Measurements from ENCODE around the gene NOC4L.
A peak's percentile ranks its signal among the peaks of the same experiment; 100 is the strongest.

The NOC4L gene

DNA sequence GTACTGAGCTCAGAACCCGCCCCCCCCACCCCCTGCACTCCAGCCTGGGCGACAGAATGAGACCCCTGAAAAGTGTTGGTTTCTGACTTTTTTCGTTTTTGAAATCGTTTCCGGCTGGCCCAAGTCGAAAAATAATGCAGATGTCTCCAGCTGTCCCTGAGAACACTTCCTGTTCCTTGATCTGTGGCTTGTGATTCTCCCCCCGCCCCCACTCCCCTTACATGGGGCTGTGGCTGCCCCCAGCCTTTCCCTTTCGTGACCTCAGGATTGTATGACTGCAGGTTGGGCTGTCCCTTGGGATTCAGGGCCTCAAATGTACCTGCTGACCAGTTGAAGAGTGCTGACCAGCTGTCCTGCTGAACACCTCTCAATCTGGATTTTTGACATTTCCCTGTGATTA is 34.1 kb downstream of the NOC4L start:
- no peaks in the 10 kb centered on the region for H3K9me3 Mint-ChIP-seq
- H3K4me1 Mint-ChIP-seq (ENCODE audit: low read depth), result peaks cover 9% of the 10 kb centered on the region
- peaks cover 28% of the 10 kb centered on the region for H3K27me3 Mint-ChIP-seq
- no peaks in the 10 kb centered on the region for H3K36me3 Mint-ChIP-seq (ENCODE audit: low read depth)
- H3K27ac Mint-ChIP-seq, result peak overlapping the region; percentile 34
- H3K4me3 Mint-ChIP-seq, result peak overlapping the region; percentile 4
- intact Hi-C loops (cut with micrococcal nuclease), result no loop called here

DNA sequence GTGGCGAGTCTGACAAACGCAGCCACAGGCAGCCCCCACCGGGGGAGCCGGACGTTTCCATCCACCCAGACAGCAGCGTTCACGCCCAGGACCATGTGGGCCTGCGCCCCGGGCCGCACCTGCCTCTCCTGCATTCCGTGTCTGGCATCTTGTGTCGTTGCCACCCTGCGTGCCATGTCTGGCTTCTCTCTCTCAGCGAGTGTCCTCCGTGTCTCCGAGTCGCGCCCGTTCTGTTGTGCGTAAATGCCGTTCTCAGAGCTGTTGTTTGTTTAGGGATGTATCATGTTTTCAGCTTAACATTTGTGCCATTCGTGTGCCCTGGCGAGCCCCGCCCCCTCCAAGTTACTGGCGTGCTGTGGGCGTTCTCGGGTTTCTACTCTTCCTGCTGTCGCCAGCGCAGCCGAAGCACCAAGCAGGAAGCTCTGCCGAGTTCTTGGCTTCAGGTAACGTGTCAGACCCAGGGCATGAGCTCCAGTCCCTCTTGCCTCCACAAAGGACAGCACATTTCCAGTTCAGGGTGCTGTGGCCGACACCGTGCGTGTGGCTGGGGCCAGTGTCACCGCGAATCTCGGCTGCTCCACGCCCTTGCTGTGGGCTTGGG is 34.6 kb downstream of the NOC4L start:
- H3K36me3 Mint-ChIP-seq (ENCODE audit: low read depth), result no peaks in the 10 kb centered on the region
- peaks cover 26% of the 10 kb centered on the region for H3K27me3 Mint-ChIP-seq
- intact Hi-C loops (cut with micrococcal nuclease), result no loop called here
- H3K9me3 Mint-ChIP-seq, result no peaks in the 10 kb centered on the region
- peak overlapping the region; percentile 34 for H3K27ac Mint-ChIP-seq
- peaks cover 9% of the 10 kb centered on the region for H3K4me1 Mint-ChIP-seq (ENCODE audit: low read depth)
- H3K4me3 Mint-ChIP-seq, result no peak overlapping the region

- H3K36me3 Mint-ChIP-seq (ENCODE audit: low read depth), result no peaks in the 10 kb centered on the region
- intact Hi-C loops (cut with micrococcal nuclease), result no loop called here
- no peak overlapping the region for H3K4me3 Mint-ChIP-seq
- H3K27me3 Mint-ChIP-seq, result peaks cover 28% of the 10 kb centered on the region
- H3K4me1 Mint-ChIP-seq (ENCODE audit: low read depth), result peaks cover 9% of the 10 kb centered on the region
- no peaks in the 10 kb centered on the region for H3K9me3 Mint-ChIP-seq
- H3K27ac Mint-ChIP-seq, result no peak overlapping the region
These were observed 35.4 kb downstream of the NOC4L start for GRCh38 chr12:132179431-132180362.

DNA sequence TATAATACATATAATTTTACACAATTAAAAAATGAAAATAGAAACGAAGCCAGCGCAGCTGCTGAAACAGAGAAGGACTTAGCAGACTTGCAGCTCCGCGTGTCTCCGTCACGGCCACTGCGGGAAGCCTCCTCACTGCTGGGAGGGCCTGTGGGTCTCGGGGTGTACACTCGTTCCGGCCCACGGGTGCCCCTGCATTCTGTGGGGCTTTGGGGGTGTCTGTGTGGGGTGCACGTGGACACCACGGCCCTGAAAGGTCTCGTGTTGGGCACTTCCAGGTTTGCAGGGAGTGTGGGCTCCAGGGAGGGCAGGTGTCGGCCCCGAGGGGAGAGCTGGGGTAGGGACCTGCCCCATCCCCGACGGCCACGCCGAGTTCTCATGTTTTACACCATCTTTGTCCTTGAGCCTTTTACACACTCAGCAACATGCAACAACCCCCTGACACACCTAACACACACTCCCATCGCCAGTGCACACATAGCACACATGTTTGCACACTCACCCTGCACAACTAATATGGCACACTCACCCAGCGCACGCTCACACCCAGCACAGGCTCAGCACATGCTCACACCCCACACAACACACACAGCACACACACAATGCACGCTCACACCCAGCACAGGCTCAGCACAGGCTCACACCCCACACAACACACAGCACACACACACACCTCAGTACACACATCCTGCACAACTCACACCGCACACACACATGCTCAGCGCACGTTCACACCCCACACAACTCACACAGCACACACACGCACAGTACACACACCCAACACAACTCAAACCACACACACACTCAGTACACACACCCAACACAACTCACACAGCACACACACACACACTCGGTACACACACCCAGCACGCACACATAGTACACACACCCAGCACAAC is 36.6 kb downstream of the NOC4L start:
- no peaks in the 10 kb centered on the region for H3K36me3 Mint-ChIP-seq (ENCODE audit: low read depth)
- intact Hi-C loops (cut with micrococcal nuclease), result no loop called here
- H3K4me1 Mint-ChIP-seq (ENCODE audit: low read depth), result peaks cover 12% of the 10 kb centered on the region
- no peak overlapping the region for H3K27ac Mint-ChIP-seq
- no peaks in the 10 kb centered on the region for H3K9me3 Mint-ChIP-seq
- peaks cover 36% of the 10 kb centered on the region for H3K27me3 Mint-ChIP-seq
- no peak overlapping the region for H3K4me3 Mint-ChIP-seq

DNA sequence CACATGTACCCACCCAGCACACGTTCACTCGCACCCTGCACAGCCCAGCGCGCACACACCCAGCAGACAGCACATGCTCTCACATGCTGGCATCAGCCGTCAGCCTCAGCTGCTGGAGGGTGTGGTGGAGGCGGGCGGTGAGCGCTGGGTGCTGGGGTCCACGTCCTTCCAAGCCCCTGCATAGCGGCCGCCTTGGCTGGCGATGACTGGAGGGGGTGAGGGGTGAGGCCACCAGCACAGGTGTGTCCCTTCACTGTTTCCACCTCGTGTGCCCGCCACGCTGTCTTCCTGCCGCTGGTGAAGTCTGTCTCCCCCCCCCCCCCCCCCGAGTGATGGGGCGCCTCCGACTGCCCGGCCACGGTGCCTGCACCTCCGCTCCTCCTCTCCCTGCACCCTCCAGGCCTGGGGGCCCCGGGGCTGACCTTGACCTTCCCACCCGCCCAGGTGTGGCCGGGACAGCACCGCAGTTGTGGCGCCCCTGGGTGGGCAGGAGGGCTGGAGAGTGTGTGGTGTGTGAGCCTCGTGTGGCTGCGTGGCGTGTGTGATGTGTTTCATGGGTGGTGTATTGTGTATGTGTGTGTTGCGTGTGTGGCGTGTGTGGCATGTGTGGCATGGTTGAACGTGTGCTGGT is 37.4 kb downstream of the NOC4L start:
- H3K4me3 Mint-ChIP-seq, result no peak overlapping the region
- peaks cover 42% of the 10 kb centered on the region for H3K27me3 Mint-ChIP-seq
- no peaks in the 10 kb centered on the region for H3K9me3 Mint-ChIP-seq
- H3K36me3 Mint-ChIP-seq (ENCODE audit: low read depth), result no peaks in the 10 kb centered on the region
- intact Hi-C loops (cut with micrococcal nuclease), result no loop called here
- H3K27ac Mint-ChIP-seq, result no peak overlapping the region
- H3K4me1 Mint-ChIP-seq (ENCODE audit: low read depth), result peaks cover 20% of the 10 kb centered on the region

DNA sequence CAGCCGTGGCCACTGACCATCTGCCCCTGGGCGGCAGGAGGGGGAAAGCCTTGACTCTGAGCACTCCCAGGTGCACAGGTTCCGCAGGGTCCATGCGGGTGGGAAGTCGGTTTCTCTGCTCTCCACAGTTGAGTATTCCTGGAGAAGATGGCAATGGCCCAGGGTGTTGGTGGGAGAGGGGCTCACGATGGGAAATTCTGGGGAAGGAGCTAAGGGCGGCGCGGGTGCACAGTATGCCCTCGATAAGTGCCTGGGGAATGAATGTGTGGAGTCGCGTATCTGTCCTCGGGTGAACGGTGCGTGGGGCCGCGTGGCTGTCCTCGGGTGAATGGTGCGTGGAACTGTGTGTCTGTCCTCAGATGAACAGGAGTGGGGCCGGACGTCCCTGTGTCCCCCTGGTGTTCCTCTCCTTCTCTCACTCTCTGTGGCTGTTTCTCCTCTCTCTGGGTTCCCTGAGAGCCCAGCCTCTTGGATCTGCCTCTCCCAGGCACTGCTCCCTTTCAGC is 38.0 kb downstream of the NOC4L start:
- peaks cover 2% of the 10 kb centered on the region for H3K36me3 Mint-ChIP-seq (ENCODE audit: low read depth)
- H3K27ac Mint-ChIP-seq, result no peak overlapping the region
- no peaks in the 10 kb centered on the region for H3K9me3 Mint-ChIP-seq
- H3K4me3 Mint-ChIP-seq, result no peak overlapping the region
- peaks cover 47% of the 10 kb centered on the region for H3K27me3 Mint-ChIP-seq
- peaks cover 26% of the 10 kb centered on the region for H3K4me1 Mint-ChIP-seq (ENCODE audit: low read depth)
- intact Hi-C loops (cut with micrococcal nuclease), result no loop called here

GRCh38 chr12:132182711-132183365 is 38.6 kb downstream of the NOC4L start:
- Mint-ChIP-seq H3K4me1 (ENCODE audit: low read depth) (peaks cover 32% of the 10 kb centered on the region), H3K9me3 (no peaks in the 10 kb centered on the region), H3K27ac (no peak overlapping the region), H3K27me3 (peaks cover 53% of the 10 kb centered on the region), H3K4me3 (no peak overlapping the region), H3K36me3 (ENCODE audit: low read depth) (peaks cover 6% of the 10 kb centered on the region)
- intact Hi-C loops (cut with micrococcal nuclease), result no loop called here

DNA sequence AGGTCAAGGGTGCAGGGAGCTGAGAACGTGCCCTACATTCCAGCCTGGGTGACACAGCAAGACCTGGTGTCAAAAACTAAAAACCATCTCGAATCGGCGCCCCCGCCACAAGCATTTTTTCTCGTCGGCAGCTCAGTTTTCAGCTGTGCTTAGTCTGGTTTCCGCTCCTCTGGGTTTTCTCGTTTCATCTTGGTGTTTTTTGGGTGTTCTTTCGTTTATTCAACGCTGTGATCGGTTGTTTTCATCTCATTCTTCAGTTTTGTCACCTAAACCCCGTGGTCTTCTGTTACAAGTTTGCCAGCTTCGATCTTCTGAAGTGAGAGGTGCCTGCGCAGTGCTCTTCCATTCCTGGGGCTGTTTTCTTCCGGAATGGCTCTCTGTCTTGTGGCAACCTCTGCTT is 41.4 kb downstream of the NOC4L start:
- Mint-ChIP-seq H3K27me3 (peaks cover 65% of the 10 kb centered on the region), H3K4me3 (peak overlapping the region; percentile 69), H3K9me3 (no peaks in the 10 kb centered on the region), H3K36me3 (ENCODE audit: low read depth) (peaks cover 14% of the 10 kb centered on the region), H3K27ac (peak overlapping the region; percentile 70), H3K4me1 (ENCODE audit: low read depth) (peaks cover 49% of the 10 kb centered on the region)
- intact Hi-C loops (cut with micrococcal nuclease), result no loop called here

GRCh38 chr12:132186208-132186856 is 42.1 kb downstream of the NOC4L start:
- Mint-ChIP-seq H3K4me3 (peak overlapping the region; percentile 69), H3K36me3 (ENCODE audit: low read depth) (peaks cover 14% of the 10 kb centered on the region), H3K27ac (peak overlapping the region; percentile 70), H3K4me1 (ENCODE audit: low read depth) (peaks cover 49% of the 10 kb centered on the region), H3K27me3 (peaks cover 72% of the 10 kb centered on the region), H3K9me3 (no peaks in the 10 kb centered on the region)
- intact Hi-C loops (cut with micrococcal nuclease), result no loop called here

GRCh38 chr12:132186857-132187620 is 42.8 kb downstream of the NOC4L start:
- Mint-ChIP-seq H3K27ac (peak overlapping the region; percentile 35), H3K4me1 (ENCODE audit: low read depth) (peaks cover 49% of the 10 kb centered on the region), H3K36me3 (ENCODE audit: low read depth) (peaks cover 14% of the 10 kb centered on the region), H3K27me3 (peaks cover 78% of the 10 kb centered on the region), H3K9me3 (no peaks in the 10 kb centered on the region), H3K4me3 (no peak overlapping the region)
- intact Hi-C loops (cut with micrococcal nuclease), result no loop called here

GRCh38 chr12:132187646-132188450 is 43.6 kb downstream of the NOC4L start:
- peak overlapping the region; percentile 35 for H3K27ac Mint-ChIP-seq
- H3K4me3 Mint-ChIP-seq, result peak overlapping the region; percentile 94
- H3K27me3 Mint-ChIP-seq, result peaks cover 77% of the 10 kb centered on the region
- H3K9me3 Mint-ChIP-seq, result peaks cover 4% of the 10 kb centered on the region
- H3K36me3 Mint-ChIP-seq (ENCODE audit: low read depth), result peaks cover 14% of the 10 kb centered on the region
- intact Hi-C loops (cut with micrococcal nuclease), result no loop called here
- H3K4me1 Mint-ChIP-seq (ENCODE audit: low read depth), result peaks cover 49% of the 10 kb centered on the region

Measured in dendritic cell treated with granulocyte-macrophage colony-stimulating factor and Interleukin-4, amounts not matched to agents 40 ng/mL and 50 ng/mL, for 4 days (primary cell).